ENCODE results near the gene XYLT1.

XYLT1 gene

GRCh38 chr16:17457513-17457912, 13.2 kb downstream of the XYLT1 start:
- ChIA-PET CTCF (no interaction called here), POLR2A (no interaction called here)
- DNase-seq (ENCODE audit: extremely low spot score), result no peak
- TF ChIP-seq FOXK2 (IDR thresholded peaks at IDR 0.05) (no peak), CTBP1 (IDR thresholded peaks at IDR 0.05; ENCODE audit: borderline replicate concordance) (no peak), HDGF (IDR thresholded peaks at IDR 0.05; ENCODE audit: borderline replicate concordance) (no peak), BHLHE40 (IDR thresholded peaks at IDR 0.05; ENCODE audit: borderline replicate concordance) (no peak), PKNOX1 (IDR thresholded peaks at IDR 0.05) (no peak), L3MBTL2 (conservative IDR thresholded peaks at IDR 0.05) (no peak), NFRKB (IDR thresholded peaks at IDR 0.05) (no peak), ELF4 (IDR thresholded peaks at IDR 0.05) (no peak), LEF1 (IDR thresholded peaks at IDR 0.05; ENCODE audit: borderline replicate concordance) (no peak)

GRCh38 chr16:17454162-17454730, 16.5 kb downstream of the XYLT1 start:
- DNase-seq (ENCODE audit: extremely low spot score), result no peak

GRCh38 chr16:17453364-17454038, 17.3 kb downstream of the XYLT1 start:
- ChIA-PET POLR2A (no interaction called here), CTCF (no interaction called here)
- DNase-seq (ENCODE audit: extremely low spot score), result no peak
- TF ChIP-seq FOXA1 (IDR thresholded peaks at IDR 0.05), result no peak
- TF ChIP-seq PKNOX1 (IDR thresholded peaks at IDR 0.05), result no peak
- no peak for TF ChIP-seq CTBP1 (IDR thresholded peaks at IDR 0.05; ENCODE audit: borderline replicate concordance)
- no peak for TF ChIP-seq BHLHE40 (IDR thresholded peaks at IDR 0.05; ENCODE audit: borderline replicate concordance)
- TF ChIP-seq SP1 (IDR thresholded peaks at IDR 0.05), result no peak
- TF ChIP-seq NFRKB (IDR thresholded peaks at IDR 0.05), result no peak
- no peak for TF ChIP-seq HDGF (IDR thresholded peaks at IDR 0.05; ENCODE audit: borderline replicate concordance)
- TF ChIP-seq SUZ12 (IDR thresholded peaks at IDR 0.05), result no peak
- no peak for TF ChIP-seq LEF1 (IDR thresholded peaks at IDR 0.05; ENCODE audit: borderline replicate concordance)
- no peak for TF ChIP-seq FOXM1 (IDR thresholded peaks at IDR 0.05; ENCODE audit: borderline replicate concordance)
- TF ChIP-seq FOXK2 (IDR thresholded peaks at IDR 0.05), result no peak
- no peak for TF ChIP-seq L3MBTL2 (conservative IDR thresholded peaks at IDR 0.05)
- TF ChIP-seq ARNT (IDR thresholded peaks at IDR 0.05), result no peak
- no peak for TF ChIP-seq ELF4 (IDR thresholded peaks at IDR 0.05)
- TF ChIP-seq TARDBP (IDR thresholded peaks at IDR 0.05), result no peak
- TF ChIP-seq ZNF384 (IDR thresholded peaks at IDR 0.05), result no peak

More at GRCh38 chr16:17454162-17454730, 16.5 kb downstream of the XYLT1 start:
- ChIA-PET CTCF (interaction anchor here (0.7 kb wide), 1 partner anchor 38 kb away, joined by 3 read pairs; no protein-coding TSS in a partner anchor), POLR2A (no interaction called here)
- no peak for TF ChIP-seq L3MBTL2 (conservative IDR thresholded peaks at IDR 0.05)
- TF ChIP-seq FOXM1 (IDR thresholded peaks at IDR 0.05; ENCODE audit: borderline replicate concordance), result no peak
- no peak for TF ChIP-seq ELF4 (IDR thresholded peaks at IDR 0.05)
- no peak for TF ChIP-seq FOXK2 (IDR thresholded peaks at IDR 0.05)
- TF ChIP-seq SUZ12 (IDR thresholded peaks at IDR 0.05), result no peak
- no peak for TF ChIP-seq CTBP1 (IDR thresholded peaks at IDR 0.05; ENCODE audit: borderline replicate concordance)
- TF ChIP-seq TARDBP (IDR thresholded peaks at IDR 0.05), result no peak
- TF ChIP-seq BHLHE40 (IDR thresholded peaks at IDR 0.05; ENCODE audit: borderline replicate concordance), result no peak
- no peak for TF ChIP-seq FOXA1 (IDR thresholded peaks at IDR 0.05)
- TF ChIP-seq NFRKB (IDR thresholded peaks at IDR 0.05), result no peak
- TF ChIP-seq ARNT (IDR thresholded peaks at IDR 0.05), result no peak
- no peak for TF ChIP-seq SP1 (IDR thresholded peaks at IDR 0.05)
- no peak for TF ChIP-seq LEF1 (IDR thresholded peaks at IDR 0.05; ENCODE audit: borderline replicate concordance)
- no peak for TF ChIP-seq HDGF (IDR thresholded peaks at IDR 0.05; ENCODE audit: borderline replicate concordance)
- TF ChIP-seq PKNOX1 (IDR thresholded peaks at IDR 0.05), result no peak
- TF ChIP-seq ZNF384 (IDR thresholded peaks at IDR 0.05), result no peak

DNA sequence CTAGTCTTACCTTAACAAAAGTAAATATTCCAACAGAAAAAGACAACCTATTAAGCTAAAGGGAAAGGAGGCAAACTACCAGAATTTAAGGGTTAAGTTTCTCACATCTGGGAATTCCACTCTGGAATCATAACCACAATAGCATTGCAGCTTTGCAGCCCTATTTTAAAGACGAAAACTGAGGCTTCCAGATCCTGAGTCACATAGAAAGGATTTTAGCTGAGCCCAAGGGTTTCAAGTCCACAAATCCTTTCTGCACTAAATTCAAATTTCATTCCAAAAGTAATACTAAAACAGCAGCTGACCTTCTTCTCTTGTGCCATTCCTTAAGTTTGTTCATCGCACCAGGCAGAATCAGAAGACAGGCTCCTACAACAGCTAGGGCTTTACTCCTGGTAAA, 17.8 kb downstream of the XYLT1 start:
- no peak for TF ChIP-seq ZNF384 (IDR thresholded peaks at IDR 0.05)
- TF ChIP-seq L3MBTL2 (conservative IDR thresholded peaks at IDR 0.05), result no peak
- no peak for TF ChIP-seq PKNOX1 (IDR thresholded peaks at IDR 0.05)
- no peak for TF ChIP-seq NFRKB (IDR thresholded peaks at IDR 0.05)
- TF ChIP-seq LEF1 (IDR thresholded peaks at IDR 0.05; ENCODE audit: borderline replicate concordance), result no peak
- TF ChIP-seq FOXK2 (IDR thresholded peaks at IDR 0.05), result no peak
- CTCF ChIA-PET, result no interaction called here
- POLR2A ChIA-PET, result no interaction called here
- no peak for DNase-seq (ENCODE audit: extremely low spot score)

DNA sequence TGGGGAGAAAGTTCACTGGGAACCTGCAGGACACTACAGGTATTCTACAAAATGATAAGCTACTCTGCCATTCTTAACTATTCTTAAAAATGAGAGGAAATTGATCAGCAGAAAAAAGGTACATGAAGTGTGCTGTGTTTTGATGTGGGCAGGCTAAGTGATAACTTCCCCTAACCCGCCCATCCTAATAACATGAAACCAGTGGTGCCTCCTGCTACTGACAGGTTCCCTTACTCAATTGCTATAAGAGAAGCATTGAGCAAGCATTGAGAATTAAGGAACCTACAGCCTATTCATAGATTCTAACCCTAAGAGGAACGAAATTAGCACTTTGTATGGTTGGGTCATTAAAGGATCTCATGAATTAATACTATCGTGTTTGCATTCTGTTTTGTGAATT, 18.9 kb downstream of the XYLT1 start:
- ChIA-PET POLR2A (interaction anchor here (0.6 kb wide), 1 partner anchor 273 kb away, joined by 3 read pairs; no protein-coding TSS in a partner anchor), CTCF (interaction anchor here (1.0 kb wide), 1 partner anchor 160 kb away, joined by 3 read pairs; no protein-coding TSS in a partner anchor)

More for the DNA sequence above, 18.9 kb downstream of the XYLT1 start:
- no peak for DNase-seq (ENCODE audit: extremely low spot score)
- TF ChIP-seq ZNF384 (IDR thresholded peaks at IDR 0.05), result no peak
- TF ChIP-seq ARNT (IDR thresholded peaks at IDR 0.05), result no peak
- TF ChIP-seq ELF4 (IDR thresholded peaks at IDR 0.05), result no peak
